Sigmoid colon (tissue), 4 donors: ENCODE measurements around the gene MAMSTR.

Source experiments
- CTCF ChIP-seq, 4 experiments: fragments of 450-650 bp in 3 of 4; fragments of 200-600 bp in 1 of 4; IDR thresholded peaks; one replicate each; pipeline ENCODE4 v1.5.1; 2016 to 2019; ENCODE audit warnings: antibody characterized with exemption in 4 of 4, mild to moderate bottlenecking in 3 of 4, moderate library complexity in 2 of 4
- EP300 ChIP-seq, 4 donors: sonication (generic); formaldehyde crosslinking; IDR thresholded peaks; one replicate each; pipeline ENCODE4 v1.6.1; 2017; ENCODE audit warnings: antibody characterized with exemption in 4 of 4
- POLR2A ChIP-seq, 2 donors: fragments of 450-650 bp; IDR thresholded peaks; one replicate each; pipeline ENCODE4 v1.6.1; 2016; ENCODE audit warnings: antibody characterized with exemption in 2 of 2, mild to moderate bottlenecking in 2 of 2, moderate library complexity in 2 of 2
- POLR2AphosphoS5 ChIP-seq, 4 donors: sonication (generic); formaldehyde crosslinking; IDR thresholded peaks; one replicate each; pipeline ENCODE4 v1.6.1; 2017; ENCODE audit warnings: antibody characterized with exemption in 4 of 4

GRCh38 chr19:48746738-48747575 lies 27.4 kb upstream of the MAMSTR start, which contains the start of gene IZUMO1:
- no peak for TF ChIP-seq CTCF (IDR thresholded peaks at IDR 0.05)
- no peak for TF ChIP-seq POLR2AphosphoS5 (IDR thresholded peaks at IDR 0.05)
- TF ChIP-seq EP300 (IDR thresholded peaks at IDR 0.05): no peak
- no peak for TF ChIP-seq POLR2A (IDR thresholded peaks at IDR 0.05)
